ENCODE measurements around the gene IST1.

Gene IST1

GRCh38 chr16:71969353-71969752, 74.0 kb downstream of the IST1 start:
- no peak for FAIRE-seq

- FAIRE-seq, result no peak
These were observed 76.2 kb downstream of the IST1 start for GRCh38 chr16:71971571-71971970.

GRCh38 chr16:71972356-71972755, 77.0 kb downstream of the IST1 start:
- no peak for FAIRE-seq

GRCh38 chr16:71973001-71973400, 77.7 kb downstream of the IST1 start:
- no peak for FAIRE-seq

DNA sequence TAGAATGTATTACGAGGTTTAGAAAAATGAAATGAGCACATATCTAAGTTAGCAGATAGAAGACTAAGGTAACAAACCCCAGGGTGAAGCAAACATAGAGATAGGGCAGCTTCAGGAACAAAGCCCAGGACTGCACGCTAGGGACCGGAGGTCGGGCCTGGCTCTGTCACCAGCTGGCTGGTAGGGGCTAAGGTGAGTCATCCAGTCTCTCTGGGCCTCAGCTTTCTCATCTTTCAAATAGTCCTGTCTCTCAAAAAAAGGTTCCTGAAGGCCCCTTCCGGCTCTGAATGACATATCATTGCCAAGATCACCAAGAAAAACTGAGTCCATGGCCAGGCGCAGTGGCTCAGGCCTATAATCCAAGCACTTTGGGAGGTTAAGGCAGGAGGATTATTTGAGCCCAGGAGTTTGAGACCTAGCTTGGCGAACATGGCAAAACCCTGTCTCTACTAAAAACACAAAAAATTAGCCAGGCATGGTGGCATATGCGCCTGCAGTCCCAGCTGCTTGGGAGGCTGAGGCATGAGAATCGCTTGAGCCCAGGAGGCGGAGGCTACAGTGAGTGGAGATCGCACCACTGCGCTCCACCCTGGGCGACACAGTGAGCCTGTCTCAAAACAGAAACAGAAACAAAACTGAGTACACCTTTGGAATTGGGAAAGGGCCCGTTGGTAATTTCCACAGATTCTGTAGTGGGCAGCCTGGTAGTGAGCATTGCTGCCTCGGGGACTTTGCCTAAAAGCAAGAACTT, 78.9 kb downstream of the IST1 start:
- FAIRE-seq, result no peak

All from colon (tissue), 2 donors.